GM12878 (cell line): ENCODE measurements around the gene MEGF9. TPM values are rescaled to one million over a fixed set of nuclear protein-coding genes. Genes with fewer than 3 reads are reported as not detected.

Source experiments
- ATAC-seq: fragments of 200-7000 bp; cut with Tn5 transposase; 3 replicates; pipeline ENCODE4 v1.9.1; 2020; ENCODE audit warnings: mild to moderate bottlenecking, moderate library complexity
- BruUV-seq: library from RNA; stranded (reverse); fragments of 400-500 nt; replicated peaks from 2 replicates; lab custom pipeline; 2021; lab: Mats Ljungman, UMichigan
- CTCF ChIA-PET: fragments of 300-600 bp; sonication (Branson Sonifier 250); formaldehyde crosslinking; extraction: SDS; loops from one replicate; lab custom pipeline; 2021; ENCODE audit warnings: inconsistent platforms; lab: Yijun Ruan, JAX
- POLR2A ChIA-PET: fragments of 350-600 bp; formaldehyde crosslinking; extraction: SDS; loops from one replicate; lab custom pipeline; 2021; ENCODE audit warnings: inconsistent platforms; lab: Charles Lee
- RAD21 ChIA-PET: fragments of 300-600 bp; sonication (Branson Sonifier 250); formaldehyde crosslinking; loops from one replicate; lab custom pipeline; 2023; ENCODE audit warnings: antibody characterized with exemption; ENCODE audit not compliant: unreplicated experiment; lab: Charles Lee
- SMC1A ChIA-PET: fragments of 300-600 bp; sonication (Branson Sonifier 250); formaldehyde crosslinking; loops from one replicate; lab custom pipeline; 2023; ENCODE audit not compliant: unreplicated experiment, uncharacterized antibody; lab: Charles Lee
- DNase-seq: peaks from one replicate; pipeline ENCODE4 v3.0.0-alpha.2; 2011; ENCODE audit warnings: low read depth, low spot score
- FAIRE-seq: peaks from 3 replicates; lab custom pipeline; 2011; peaks lifted over from hg19 to GRCh38; lab: Jason Lieb, UNC
- H2AFZ ChIP-seq: 2 replicates; pipeline ENCODE4 v1.6.0; 2011; ENCODE audit warnings: low read depth, low read length, control low read depth; ENCODE audit not compliant: control insufficient read depth
- H3K27ac ChIP-seq: 2 replicates; pipeline ENCODE4 v1.5.1; 2011; ENCODE audit warnings: control low read depth; ENCODE audit not compliant: control insufficient read depth, insufficient read depth
- H3K27me3 ChIP-seq, 2 experiments: replicated peaks in 1 of 2; 2 replicates each; pipeline versions ENCODE4 v1.6.0 to v1.6.1; 2011; ENCODE audit warnings: low read length in 1 of 2; ENCODE audit not compliant: control insufficient read depth in 2 of 2, insufficient read depth in 2 of 2
- H3K36me3 ChIP-seq, 2 experiments: 2 replicates each; pipeline ENCODE4 v1.5.1; 2011; ENCODE audit warnings: low read length in 1 of 2; ENCODE audit not compliant: control insufficient read depth in 2 of 2, insufficient read depth in 2 of 2
- H3K4me1 ChIP-seq: 2 replicates; pipeline ENCODE4 v1.6.1; 2011; ENCODE audit warnings: mild to moderate bottlenecking, low read length, moderate library complexity, mixed read lengths; ENCODE audit not compliant: control insufficient read depth, insufficient read depth
- H3K4me2 ChIP-seq: 2 replicates; pipeline ENCODE4 v1.6.0; 2011; ENCODE audit warnings: control low read depth; ENCODE audit not compliant: control insufficient read depth, insufficient read depth
- H3K4me3 ChIP-seq: fragments of 200-600 bp; sonication (generic); 2 replicates; pipeline ENCODE4 v1.5.1; 2016
- H3K79me2 ChIP-seq: 2 replicates; pipeline ENCODE4 v1.6.0; 2011; ENCODE audit warnings: low read length; ENCODE audit not compliant: control insufficient read depth, insufficient read depth
- H3K9ac ChIP-seq: 2 replicates; pipeline ENCODE4 v1.8.0; 2011; ENCODE audit warnings: low read length, control low read depth, mixed read lengths; ENCODE audit not compliant: control insufficient read depth, insufficient read depth
- H3K9me3 ChIP-seq: replicated peaks from 3 replicates; pipeline ENCODE4 v1.5.1; 2011; ENCODE audit warnings: mild to moderate bottlenecking, low read length; ENCODE audit not compliant: control insufficient read depth, insufficient read depth
- H4K20me1 ChIP-seq: 2 replicates; pipeline ENCODE4 v1.6.0; 2011; ENCODE audit not compliant: control insufficient read depth, insufficient read depth
- BMI1 ChIP-seq: fragments of 450-650 bp; IDR thresholded peaks from 2 replicates; pipeline ENCODE4 v1.6.1; 2016; ENCODE audit warnings: mild to moderate bottlenecking, moderate library complexity, borderline replicate concordance
- BRCA1 ChIP-seq: IDR thresholded peaks from 2 replicates; pipeline ENCODE4 v1.6.1; 2011; ENCODE audit warnings: low read depth, low read length, improper control_type of control experiment
- CREB1 ChIP-seq: IDR thresholded peaks from 2 replicates; pipeline ENCODE4 v1.6.1; 2012; ENCODE audit warnings: low read depth, mild to moderate bottlenecking, inconsistent platforms
- MEF2B ChIP-seq: fragments of 450-650 bp; IDR thresholded peaks from 2 replicates; pipeline ENCODE4 v1.6.1; 2018; ENCODE audit warnings: mild to moderate bottlenecking, moderate library complexity; ENCODE audit not compliant: partially characterized antibody, poor library complexity, severe bottlenecking
- MTA2 ChIP-seq: fragments of 450-650 bp; IDR thresholded peaks from 2 replicates; pipeline ENCODE4 v1.6.1; 2016; ENCODE audit warnings: low read depth, mild to moderate bottlenecking, moderate library complexity
- MYC ChIP-seq: IDR thresholded peaks from 2 replicates; pipeline ENCODE4 v1.6.1; 2011; ENCODE audit warnings: mild to moderate bottlenecking, low read length, moderate library complexity, inconsistent platforms; ENCODE audit not compliant: insufficient read depth, insufficient replicate concordance, insufficient read length, severe bottlenecking
- NFYB ChIP-seq: IDR thresholded peaks from 2 replicates; pipeline ENCODE4 v1.6.1; 2011; ENCODE audit warnings: low read depth, mild to moderate bottlenecking, low read length, improper control_type of control experiment, moderate library complexity; ENCODE audit not compliant: insufficient read depth
- PBX3 ChIP-seq: IDR thresholded peaks from 2 replicates; pipeline ENCODE4 v1.6.1; 2011; ENCODE audit warnings: mild to moderate bottlenecking, low read depth, low read length, moderate library complexity; ENCODE audit not compliant: insufficient replicate concordance
- PKNOX1 ChIP-seq: fragments of 450-650 bp; IDR thresholded peaks from 2 replicates; pipeline ENCODE4 v1.6.1; 2016; ENCODE audit warnings: mild to moderate bottlenecking
- POLR2AphosphoS2 ChIP-seq: IDR thresholded peaks from 2 replicates; pipeline ENCODE4 v1.6.1; 2011; ENCODE audit warnings: low read depth, mild to moderate bottlenecking, low read length, improper control_type of control experiment, moderate library complexity
- PRDM15 ChIP-seq: fragments of 450-650 bp; formaldehyde crosslinking; IDR thresholded peaks from 2 replicates; pipeline ENCODE4 v1.4.0; 2020; ENCODE audit warnings: mild to moderate bottlenecking, moderate library complexity
- RAD51 ChIP-seq: fragments of 450-650 bp; IDR thresholded peaks from 2 replicates; pipeline ENCODE4 v1.6.1; 2016; ENCODE audit warnings: moderate library complexity, mild to moderate bottlenecking, inconsistent platforms
- RELB ChIP-seq: fragments of 450-650 bp; IDR thresholded peaks from 2 replicates; pipeline ENCODE4 v1.6.1; 2017; ENCODE audit warnings: low read depth, mild to moderate bottlenecking, moderate library complexity
- SMARCA5 ChIP-seq: fragments of 450-650 bp; IDR thresholded peaks from 2 replicates; pipeline ENCODE4 v1.6.1; 2017; ENCODE audit warnings: mild to moderate bottlenecking
- TARDBP ChIP-seq: IDR thresholded peaks from 2 replicates; pipeline ENCODE4 v1.6.1; 2016; ENCODE audit warnings: borderline replicate concordance
- WGBS: methylation state at CpG from one replicate; pipeline ENCODE4 v1.1.6; 2016; ENCODE audit warnings: low lambda C conversion rate; ENCODE audit not compliant: insufficient replicate concordance, insufficient coverage; ENCODE audit errors: missing lambda C conversion rate; 5-methylcytosine and 5-hydroxymethylcytosine counted together
- in situ Hi-C: fragments of 300-500 bp; cut with MboI; formaldehyde crosslinking; loops from 9 replicates; pipeline ENCODE4 v1.14.3; 2018; ENCODE audit warnings: mixed read lengths
- intact Hi-C: fragments of 100-400 bp; cut with micrococcal nuclease; formaldehyde crosslinking; loops from one replicate; pipeline ENCODE4 v1.14.2; 2022; ENCODE audit not compliant: unreplicated experiment
- polyA plus RNA-seq, 11 experiments: library from polyadenylated mRNA; depleted of rRNA in 4 of 11; unstranded in 6 of 11; stranded (reverse) in 5 of 11; fragments of >200 nt; fragmentation: Nextera tagmentation in 4 of 11; fragmentation: Illumina TruSeq in 1 of 11; extraction: Ambion mirVana in 4 of 11; extraction: Trizol in 1 of 11; gene quantifications; 1 replicate in 1 of 11; 2 replicates in 10 of 11; pipeline versions ENCODE4 v1.2.1 to v1.2.3, GENCODE V29; 2011 to 2016; ENCODE audit warnings: inconsistent platforms in 2 of 11, missing spikeins in 2 of 11, low read depth in 1 of 11
- total RNA-seq, 4 experiments: library from RNA; depleted of rRNA in 3 of 4; stranded (reverse); fragments of >200 nt in 3 of 4; fragmentation: Illumina TruSeq in 1 of 4; extraction: Trizol in 1 of 4; gene quantifications; 2 replicates each; pipeline versions ENCODE4 v1.2.1 to v1.2.3, GENCODE V29; 2013 to 2021
- TF ChIP-seq, protein P1 (sequence below): fragments of 450-650 bp; IDR thresholded peaks from 2 replicates; pipeline ENCODE4 v1.6.1; 2016; ENCODE audit warnings: mild to moderate bottlenecking

MEGF9 gene
- total and polyA plus RNA-seq, 10 of the 15 experiments (the other 5 are each of a cell fraction or from before 2014, with no cell fraction given) = 0.71 to 5.1 (median 2.6) TPM

GRCh38 chr9:120725907-120726306 is 11.6 kb upstream of the MEGF9 start:
- Histone ChIP-seq H3K27ac (no peak overlapping the region), H3K9ac (no peak overlapping the region), H3K27me3 (no peaks in the 10 kb centered on the region; a peak in 1 of 4 replicates), H3K4me1 (peaks cover 11% of the 10 kb centered on the region), H4K20me1 (no peaks in the 10 kb centered on the region), H2AFZ (no peak overlapping the region), H3K36me3 (no peaks in the 10 kb centered on the region), H3K4me2 (no peak overlapping the region), H3K79me2 (no peaks in the 10 kb centered on the region), H3K4me3 (no peak overlapping the region), H3K9me3 (no peaks in the 10 kb centered on the region)
- no peak for ATAC-seq
- ChIA-PET RAD21 (no interaction called here), POLR2A (interaction anchor here (0.5 kb wide), 1 partner anchor 1619 kb away, joined by 4 read pairs; no protein-coding TSS in a partner anchor), CTCF (no interaction called here), SMC1A (no interaction called here)
- in situ Hi-C loops (no loop called here), intact Hi-C loops (no loop called here)
- BruUV-seq = no TSS peak
- WGBS = 100% methylated on average over 1 of the region's 1 CpG
- TF ChIP-seq NFYB (no peak), RAD51 (no peak), MYC (no peak), MTA2 (no peak), TARDBP (no peak), BRCA1 (no peak), PBX3 (no peak), SMARCA5 (no peak), POLR2AphosphoS2 (no peak), MEF2B (no peak), PKNOX1 (no peak), CREB1 (no peak), BMI1 (no peak), RELB (no peak), PRDM15 (CRISPR knock-in tag) (no peak)
- TF ChIP-seq, protein P1, sequence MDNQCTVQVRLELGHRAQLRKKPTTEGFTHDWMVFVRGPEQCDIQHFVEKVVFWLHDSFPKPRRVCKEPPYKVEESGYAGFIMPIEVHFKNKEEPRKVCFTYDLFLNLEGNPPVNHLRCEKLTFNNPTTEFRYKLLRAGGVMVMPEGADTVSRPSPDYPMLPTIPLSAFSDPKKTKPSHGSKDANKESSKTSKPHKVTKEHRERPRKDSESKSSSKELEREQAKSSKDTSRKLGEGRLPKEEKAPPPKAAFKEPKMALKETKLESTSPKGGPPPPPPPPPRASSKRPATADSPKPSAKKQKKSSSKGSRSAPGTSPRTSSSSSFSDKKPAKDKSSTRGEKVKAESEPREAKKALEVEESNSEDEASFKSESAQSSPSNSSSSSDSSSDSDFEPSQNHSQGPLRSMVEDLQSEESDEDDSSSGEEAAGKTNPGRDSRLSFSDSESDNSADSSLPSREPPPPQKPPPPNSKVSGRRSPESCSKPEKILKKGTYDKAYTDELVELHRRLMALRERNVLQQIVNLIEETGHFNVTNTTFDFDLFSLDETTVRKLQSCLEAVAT = no peak
- DNase-seq = no peak
- no peak for FAIRE-seq
